NCI-H2227 (cell line): ENCODE measurements around the gene ZNF717.
"Not testable (repeated sequence)": the region's sequence is repeated elsewhere in the genome, so short reads cannot be mapped to it uniquely, and the experiment has no call there.

Experiments
- DNase-seq: peaks from one replicate; lab custom pipeline; 2025; ENCODE audit not compliant: unreplicated experiment; lab: John Stamatoyannopoulos, UW

Gene ZNF717

DNA sequence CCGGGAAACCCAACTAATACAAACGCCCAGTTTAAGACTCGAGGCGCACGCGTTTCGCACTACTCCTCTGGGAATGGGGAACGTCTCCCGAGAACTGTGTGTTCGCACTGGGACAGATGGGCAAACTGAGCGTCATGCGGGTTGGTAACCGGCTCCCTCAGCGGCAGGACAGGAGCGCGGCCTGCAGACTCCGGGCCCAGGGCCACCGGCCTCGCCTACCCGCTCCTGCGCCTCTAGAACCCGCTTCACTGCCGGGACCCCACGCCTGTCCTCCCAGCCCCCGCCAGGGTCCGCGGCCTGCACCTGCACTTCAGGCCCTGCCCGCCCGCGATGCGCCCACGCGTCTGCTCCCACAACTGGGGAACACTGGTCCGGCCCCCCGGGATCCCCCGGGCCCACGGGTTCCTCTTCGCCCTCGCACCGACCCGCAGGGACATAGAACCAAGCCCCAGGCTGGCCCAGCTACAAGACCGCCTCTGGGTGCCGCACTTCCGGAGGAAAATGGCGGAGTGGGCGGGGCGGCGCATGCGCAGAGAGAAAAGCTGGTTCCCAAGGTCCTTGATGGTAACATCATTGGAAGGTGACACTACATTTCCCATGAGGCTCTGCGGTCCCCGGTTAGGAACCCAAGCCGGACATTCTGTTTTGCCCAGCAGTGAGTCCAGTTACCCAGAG is at the start of gene ZNF717:
Gene ZNF717 (minus strand): TSS at position 469 of the 675 bp plus-strand sequence. CDS start 2,187 bp downstream, outside the sequence.
- peak; percentile 90 for DNase-seq

GRCh38 chr3:75831076-75831475 is 45.7 kb upstream of the ZNF717 start:
- not testable (repeated sequence) for DNase-seq

- DNase-seq: not testable (repeated sequence)
Measured at GRCh38 chr3:75818019-75818418, 32.7 kb upstream of the ZNF717 start.

DNA sequence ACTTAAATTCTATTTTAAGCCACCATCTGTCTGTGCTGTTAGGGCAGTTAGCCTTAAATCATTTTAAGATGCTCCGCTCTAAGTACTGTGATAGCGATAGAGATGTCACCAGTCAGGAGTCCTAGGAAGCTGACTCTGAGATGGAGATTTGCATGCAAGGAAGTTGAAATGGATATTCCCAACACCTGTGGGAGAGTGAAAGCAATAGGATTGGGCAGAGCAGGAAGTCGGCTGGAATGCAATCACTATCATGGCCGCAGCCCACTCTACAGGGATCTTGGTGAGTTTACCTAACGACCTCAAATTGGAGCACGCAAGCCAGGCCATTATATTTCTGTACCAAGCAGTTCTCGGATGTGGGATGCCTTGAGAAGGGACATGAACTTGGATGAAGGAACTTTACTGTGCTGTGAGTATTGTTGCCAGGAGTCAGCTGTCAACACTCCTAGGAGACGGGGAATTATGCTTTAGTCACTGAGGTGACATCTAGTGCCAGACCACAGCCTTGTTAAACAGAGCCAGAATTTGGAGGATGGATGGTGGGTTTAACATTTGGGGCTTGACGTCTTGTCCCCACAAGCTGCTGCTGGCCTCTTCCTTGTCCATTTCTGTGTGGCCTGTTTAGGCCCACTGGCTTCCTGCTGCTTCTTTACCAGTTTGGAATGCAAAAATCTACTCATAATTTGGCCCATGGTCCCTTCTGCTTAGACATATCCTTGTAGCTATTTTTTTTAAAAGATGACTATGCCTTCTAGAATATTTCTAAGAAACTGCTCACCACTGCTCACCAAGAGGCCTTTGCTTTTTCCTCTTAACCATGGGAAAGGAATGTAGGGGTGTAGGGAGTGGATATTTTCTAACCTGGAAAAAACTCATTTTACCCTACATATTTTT is 31.2 kb upstream of the ZNF717 start:
- DNase-seq: not testable (repeated sequence)

DNA sequence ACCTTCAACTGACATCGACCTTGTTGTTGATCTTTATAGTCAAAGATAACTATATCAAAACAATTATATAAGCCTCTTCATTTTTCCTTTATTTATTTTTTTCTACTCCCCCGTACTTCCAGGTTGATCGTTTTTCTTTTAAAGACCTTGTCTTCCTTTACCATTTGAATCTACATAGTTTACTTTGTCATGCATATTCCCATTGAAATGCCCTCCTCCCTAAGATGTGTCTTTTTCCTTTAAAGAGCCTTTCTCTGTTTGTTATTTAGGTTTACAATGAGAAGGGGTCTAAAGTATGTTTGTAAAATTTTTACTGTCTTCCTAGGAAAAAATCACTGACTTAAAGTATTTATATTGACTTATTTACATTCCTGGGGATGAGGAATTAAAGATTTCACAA is 29.4 kb upstream of the ZNF717 start:
- DNase-seq: no peak

GRCh38 chr3:75782506-75782905 is 2.8 kb downstream of the ZNF717 start:
- no peak for DNase-seq

DNA sequence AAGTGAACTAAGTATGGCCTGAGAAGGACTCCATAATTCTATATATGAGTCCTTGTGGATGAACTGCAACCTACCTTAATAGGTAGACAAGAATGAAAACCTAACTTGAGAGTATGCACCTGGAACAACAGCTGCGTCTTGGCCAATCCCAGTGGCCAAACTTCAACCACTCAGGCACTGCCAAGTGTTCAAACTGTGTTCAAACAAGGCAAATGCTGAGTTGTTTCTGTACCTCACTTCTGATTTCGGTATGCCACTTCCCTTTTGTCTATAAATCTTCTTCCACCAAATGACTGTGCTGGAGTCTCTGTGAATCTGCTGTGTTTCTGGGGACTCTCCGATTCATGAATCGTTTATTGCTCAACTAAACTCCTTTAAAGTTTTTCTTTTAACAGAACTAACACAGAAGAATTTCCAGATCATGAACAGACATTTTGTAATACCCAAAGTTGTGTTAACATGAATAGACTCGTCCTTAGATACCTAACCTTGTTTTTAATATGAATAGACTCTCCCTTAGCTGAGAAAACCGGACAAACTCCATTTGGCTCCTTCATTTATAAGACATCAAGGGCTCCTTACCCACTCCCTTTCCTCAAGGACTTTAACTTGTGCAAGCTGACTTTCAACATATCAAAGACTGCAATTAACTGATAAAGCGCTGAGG is 4.1 kb downstream of the ZNF717 start:
- no peak for DNase-seq

DNA sequence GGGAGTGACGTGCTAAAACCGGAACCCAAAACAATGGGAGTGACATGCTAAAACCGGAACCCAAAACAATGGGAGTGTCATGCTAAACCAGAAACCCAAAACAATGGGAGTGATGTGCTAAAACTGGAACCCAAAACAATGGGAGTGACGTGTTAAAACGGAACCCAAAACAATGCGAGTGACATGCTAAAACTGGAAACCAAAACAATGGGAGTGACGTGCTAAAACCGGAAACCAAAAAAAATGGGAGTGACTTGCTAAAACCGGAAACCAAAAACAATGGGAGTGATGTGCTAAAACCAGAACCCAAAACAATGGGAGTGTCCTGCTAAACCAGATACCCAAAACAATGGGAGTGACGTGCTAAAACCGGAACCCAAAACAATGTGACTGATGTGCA is 7.6 kb downstream of the ZNF717 start:
- DNase-seq: not testable (repeated sequence)

DNA sequence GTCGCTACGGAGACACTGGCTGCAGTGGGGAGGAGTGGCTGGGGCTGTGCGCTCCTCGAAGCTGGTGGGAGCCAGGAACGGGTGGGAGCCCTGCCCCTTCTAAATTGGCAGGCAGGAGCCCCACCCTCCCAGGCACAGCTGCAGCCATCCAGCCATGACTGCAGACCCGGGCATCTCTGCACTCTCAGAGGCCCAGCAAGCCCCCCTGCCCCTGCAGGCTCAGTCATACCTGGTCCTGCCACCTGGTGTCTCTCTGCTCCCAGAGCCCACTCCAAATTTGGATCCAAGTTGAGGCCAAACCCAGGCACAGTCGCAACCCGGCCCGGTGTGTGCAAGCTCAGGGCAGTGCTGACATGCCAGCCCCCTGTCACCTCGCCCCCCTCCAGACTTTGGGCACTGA is 13.7 kb downstream of the ZNF717 start:
- not testable (repeated sequence) for DNase-seq

DNA sequence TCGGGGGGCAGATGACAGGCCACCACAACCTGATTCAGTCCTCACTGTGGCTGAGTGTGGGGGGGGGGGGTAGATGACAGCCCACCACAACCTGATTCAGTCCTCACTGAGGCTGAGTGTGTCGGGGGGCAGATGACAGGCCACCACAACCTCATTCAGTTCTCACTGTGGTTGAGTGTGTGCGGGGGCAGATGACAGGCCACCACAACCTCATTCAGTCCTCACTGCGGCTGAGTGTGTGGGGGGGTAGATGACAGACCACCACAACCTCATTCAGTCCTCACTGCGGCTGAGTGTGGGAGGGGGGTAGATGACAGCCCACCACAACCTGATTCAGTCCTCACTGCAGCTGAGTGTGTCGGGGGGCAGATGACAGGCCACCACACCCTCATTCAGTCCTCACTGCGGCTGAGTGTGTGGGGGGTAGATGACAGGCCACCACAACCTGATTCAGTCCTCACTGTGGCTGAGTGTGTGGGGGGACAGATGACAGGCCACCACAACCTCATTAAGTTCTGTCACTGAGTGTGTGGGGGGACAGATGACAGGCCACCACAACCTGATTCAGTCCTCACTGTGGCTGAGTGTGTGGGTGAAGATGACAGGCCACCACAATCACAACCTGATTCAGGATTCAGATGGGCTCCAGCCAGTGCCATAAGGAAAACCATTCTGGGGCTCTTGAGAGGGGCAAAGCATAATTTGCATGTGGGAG is 16.9 kb downstream of the ZNF717 start:
- no peak for DNase-seq

- no peak for DNase-seq
Measured at GRCh38 chr3:75737831-75738493, 47.4 kb downstream of the ZNF717 start.

DNA sequence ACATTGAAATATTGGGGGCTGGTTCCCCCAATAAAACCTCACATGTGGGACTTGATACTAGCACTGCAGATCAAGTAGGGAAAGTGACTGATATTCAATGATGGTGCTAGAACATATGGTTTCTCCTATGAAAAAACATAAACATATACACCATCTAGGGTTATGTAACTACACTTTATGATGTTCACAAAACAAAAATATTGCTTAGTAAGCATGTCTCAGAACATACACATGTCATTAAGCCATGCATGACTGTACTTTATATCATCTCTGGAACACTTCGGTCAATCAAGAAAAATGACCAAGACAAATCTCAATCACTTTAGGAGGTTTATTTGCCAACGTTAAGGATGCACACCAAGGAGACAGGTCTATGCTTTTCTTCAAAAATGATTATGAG is 57.4 kb downstream of the ZNF717 start:
- DNase-seq: no peak

DNA sequence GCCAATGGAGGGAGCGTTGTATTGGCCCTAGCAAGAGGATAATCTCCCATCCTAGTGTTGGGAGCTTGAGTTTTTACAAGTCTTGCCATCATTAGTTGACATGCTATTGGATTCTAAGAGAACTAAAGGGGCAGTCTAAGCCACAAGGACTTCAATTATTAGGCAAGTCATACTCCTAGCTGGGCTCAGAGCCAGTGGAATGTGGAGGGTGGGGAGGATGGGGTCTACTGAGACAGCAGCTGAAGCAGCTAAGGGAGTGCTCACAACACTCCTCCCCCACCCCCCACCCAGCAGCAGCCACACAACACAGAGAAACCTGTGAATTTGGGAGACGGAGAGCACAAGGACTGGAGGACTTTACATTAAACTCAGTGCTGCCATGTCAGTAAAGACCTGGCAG is 93.3 kb downstream of the ZNF717 start:
- no peak for DNase-seq

- no peak for DNase-seq
Measured at GRCh38 chr3:75687323-75687722, 98.0 kb downstream of the ZNF717 start.
